Measurements from ENCODE around the gene TRAK2. TPM values are rescaled to one million over a fixed set of nuclear protein-coding genes. Genes with fewer than 3 reads are reported as not detected.

The TRAK2 gene
- total RNA-seq, 8 experiments from 2014 or later: 8.3 to 58.5 (median 17.8) TPM

GRCh38 chr2:201467666-201468065, 16.4 kb upstream of the TRAK2 start:
- no peak overlapping the region for H3K27ac ChIP-seq
- in situ Hi-C loops (cut with MboI; ENCODE audit: low pct_unique_long_range_greater_than_20kb in 2 of 9, low sequenced_read_pairs in 9 of 9, unreplicated experiment in 9 of 9): loop anchor here in 1 of 9 experiments (25.0 kb wide), 1 partner anchor 170 kb away; the partner anchor contains the start of gene TMEM237
- H3K4me1 ChIP-seq (replicated peaks in 1 of 2): peaks cover 0 to 5% of the 10 kb centered on the region in 2 donors
- H3K4me3 ChIP-seq: no peak overlapping the region
- ATAC-seq (replicated peaks in 6 of 8): no peak

- in situ Hi-C loops (cut with MboI; ENCODE audit: low pct_unique_long_range_greater_than_20kb in 2 of 9, low sequenced_read_pairs in 9 of 9, unreplicated experiment in 9 of 9): loop anchor here in 1 of 9 experiments (25.0 kb wide), 1 partner anchor 171 kb away; the partner anchor contains the start of gene TMEM237
- Histone ChIP-seq H3K27ac (no peak overlapping the region), H3K4me3 (no peak overlapping the region), H3K4me1 (replicated peaks in 1 of 2) (peaks cover 0 to 5% of the 10 kb centered on the region in 2 donors)
- 0 to 100% (median 74%) methylated on average over 1 to 3 of the region's 3 CpGs; no CpG with 5 or more reads in 1 of the 10 experiments for WGBS, 10 experiments
- peak in 3 of 8 experiments; percentile 80 to 89 (median 85) for ATAC-seq (replicated peaks in 6 of 8)
These were observed 14.9 kb upstream of the TRAK2 start for GRCh38 chr2:201466050-201466675.

GRCh38 chr2:201465524-201465971, 14.3 kb upstream of the TRAK2 start:
- ATAC-seq (replicated peaks in 6 of 8): peak in 4 of 8 experiments; percentile 52 to 65 (median 56)
- H3K4me1 ChIP-seq (replicated peaks in 1 of 2): peaks cover 0 to 5% of the 10 kb centered on the region in 2 donors
- no peak overlapping the region for H3K27ac ChIP-seq
- H3K4me3 ChIP-seq: no peak overlapping the region
- in situ Hi-C loops (cut with MboI; ENCODE audit: low pct_unique_long_range_greater_than_20kb in 2 of 9, low sequenced_read_pairs in 9 of 9, unreplicated experiment in 9 of 9): loop anchor here in 1 of 9 experiments (25.0 kb wide), 1 partner anchor 172 kb away; the partner anchor contains the start of gene TMEM237
- WGBS, 10 experiments: 33 to 100% (median 100%) methylated on average over 1 to 2 of the region's 2 CpGs; no CpG with 5 or more reads in 4 of the 10 experiments

- WGBS, 10 experiments: no CpG with 5 or more reads among the region's 1 CpG
- ATAC-seq (replicated peaks in 6 of 8): no peak
- Histone ChIP-seq H3K4me1 (replicated peaks in 1 of 2) (peaks cover 0 to 5% of the 10 kb centered on the region in 2 donors), H3K27ac (no peak overlapping the region), H3K4me3 (no peak overlapping the region)
- in situ Hi-C loops (cut with MboI; ENCODE audit: low pct_unique_long_range_greater_than_20kb in 2 of 9, low sequenced_read_pairs in 9 of 9, unreplicated experiment in 9 of 9): loop anchor here in 1 of 9 experiments (25.0 kb wide), 1 partner anchor 173 kb away; the partner anchor contains the start of gene TMEM237
These were observed 13.3 kb upstream of the TRAK2 start for GRCh38 chr2:201464547-201464946.

GRCh38 chr2:201460532-201460931, 9.3 kb upstream of the TRAK2 start:
- in situ Hi-C loops (cut with MboI; ENCODE audit: low pct_unique_long_range_greater_than_20kb in 2 of 9, low sequenced_read_pairs in 9 of 9, unreplicated experiment in 9 of 9): loop anchor here in 1 of 9 experiments (25.0 kb wide), 1 partner anchor 177 kb away; the partner anchor contains the start of gene TMEM237
- H3K4me1 ChIP-seq (replicated peaks in 1 of 2): no peaks in the 10 kb centered on the region
- ATAC-seq (replicated peaks in 6 of 8): no peak
- H3K4me3 ChIP-seq: no peak overlapping the region
- WGBS, 10 experiments: 83 to 100% (median 100%) methylated on average over 1 of the region's 1 CpG; no CpG with 5 or more reads in 2 of the 10 experiments
- H3K27ac ChIP-seq: no peak overlapping the region

- Histone ChIP-seq H3K4me1 (replicated peaks in 1 of 2) (no peaks in the 10 kb centered on the region), H3K4me3 (no peak overlapping the region), H3K27ac (no peak overlapping the region)
- ATAC-seq (replicated peaks in 6 of 8): no peak
- in situ Hi-C loops (cut with MboI; ENCODE audit: low pct_unique_long_range_greater_than_20kb in 2 of 9, low sequenced_read_pairs in 9 of 9, unreplicated experiment in 9 of 9): loop anchor here in 1 of 9 experiments (25.0 kb wide), 1 partner anchor 179 kb away; the partner anchor contains the start of gene TMEM237
These were observed 7.1 kb upstream of the TRAK2 start for GRCh38 chr2:201458381-201458780.

- ATAC-seq (replicated peaks in 6 of 8): no peak
- WGBS, 10 experiments: 9 to 91% (median 71%) methylated on average over 3 to 6 of the region's 6 CpGs
- in situ Hi-C loops (cut with MboI; ENCODE audit: low pct_unique_long_range_greater_than_20kb in 2 of 9, low sequenced_read_pairs in 9 of 9, unreplicated experiment in 9 of 9): loop anchor here in 1 of 9 experiments (25.0 kb wide), 1 partner anchor 184 kb away; the partner anchor contains the start of gene TMEM237
- Histone ChIP-seq H3K4me1 (replicated peaks in 1 of 2) (peaks cover 4 to 14% of the 10 kb centered on the region in 2 donors), H3K4me3 (peak overlapping the region in 4 of 5 donors; percentile 64 to 89 (median 82)), H3K27ac (no peak overlapping the region)
These were observed 1.8 kb upstream of the TRAK2 start for GRCh38 chr2:201452922-201453643.

- peak in 1 of 8 experiments; percentile 33 for ATAC-seq (replicated peaks in 6 of 8)
- H3K4me1 ChIP-seq (replicated peaks in 1 of 2): peaks cover 4 to 14% of the 10 kb centered on the region in 2 donors
- peak overlapping the region; percentile 84 to 88 for H3K27ac ChIP-seq
- WGBS, 10 experiments: 5 to 67% (median 15%) methylated on average over 4 to 27 of the region's 49 CpGs
- H3K4me3 ChIP-seq: peak overlapping the region; percentile 64 to 89 (median 78)
- in situ Hi-C loops (cut with MboI; ENCODE audit: low pct_unique_long_range_greater_than_20kb in 2 of 9, low sequenced_read_pairs in 9 of 9, unreplicated experiment in 9 of 9): loop anchor here in 1 of 9 experiments (25.0 kb wide), 1 partner anchor 185 kb away; the partner anchor contains the start of gene TMEM237
These were observed 1.0 kb upstream of the TRAK2 start for GRCh38 chr2:201452058-201452921.

GRCh38 chr2:201450954-201451291, 335 bp downstream of the TRAK2 start:
- Histone ChIP-seq H3K4me3 (peak overlapping the region; percentile 64 to 89 (median 78)), H3K4me1 (replicated peaks in 1 of 2) (peaks cover 4 to 14% of the 10 kb centered on the region in 2 donors), H3K27ac (peak overlapping the region; percentile 80 to 83)
- ATAC-seq (replicated peaks in 6 of 8): peak in 7 of 8 experiments; percentile 10 to 32 (median 27)
- 0 to 4% (median 0%) methylated on average over 1 to 17 of the region's 20 CpGs; no CpG with 5 or more reads in 4 of the 10 experiments for WGBS, 10 experiments
- in situ Hi-C loops (cut with MboI; ENCODE audit: low pct_unique_long_range_greater_than_20kb in 2 of 9, low sequenced_read_pairs in 9 of 9, unreplicated experiment in 9 of 9): loop anchor here in 1 of 9 experiments (25.0 kb wide), 1 partner anchor 186 kb away; the partner anchor contains the start of gene TMEM237

GRCh38 chr2:201448701-201449100, 2.6 kb downstream of the TRAK2 start:
- no peak overlapping the region for H3K4me3 ChIP-seq
- WGBS, 10 experiments: 91 to 100% (median 95%) methylated on average over 1 to 4 of the region's 4 CpGs; no CpG with 5 or more reads in 3 of the 10 experiments
- in situ Hi-C loops (cut with MboI; ENCODE audit: low pct_unique_long_range_greater_than_20kb in 2 of 9, low sequenced_read_pairs in 9 of 9, unreplicated experiment in 9 of 9): no loop called here
- peaks cover 4 to 14% of the 10 kb centered on the region in 2 donors for H3K4me1 ChIP-seq (replicated peaks in 1 of 2)
- no peak for ATAC-seq (replicated peaks in 6 of 8)
- no peak overlapping the region for H3K27ac ChIP-seq

GRCh38 chr2:201448061-201448460, 3.2 kb downstream of the TRAK2 start:
- Histone ChIP-seq H3K27ac (no peak overlapping the region), H3K4me3 (no peak overlapping the region), H3K4me1 (replicated peaks in 1 of 2) (peaks cover 4 to 12% of the 10 kb centered on the region in 2 donors)
- WGBS, 10 experiments: 75 to 100% (median 100%) methylated on average over 1 of the region's 1 CpG; no CpG with 5 or more reads in 6 of the 10 experiments
- no peak for ATAC-seq (replicated peaks in 6 of 8)
- in situ Hi-C loops (cut with MboI; ENCODE audit: low pct_unique_long_range_greater_than_20kb in 2 of 9, low sequenced_read_pairs in 9 of 9, unreplicated experiment in 9 of 9): no loop called here

- H3K4me3 ChIP-seq: no peak overlapping the region
- in situ Hi-C loops (cut with MboI; ENCODE audit: low pct_unique_long_range_greater_than_20kb in 2 of 9, low sequenced_read_pairs in 9 of 9, unreplicated experiment in 9 of 9): no loop called here
- H3K27ac ChIP-seq: no peak overlapping the region
- WGBS, 10 experiments: 75 to 100% (median 100%) methylated on average over 1 of the region's 1 CpG; no CpG with 5 or more reads in 1 of the 10 experiments
- no peak for ATAC-seq (replicated peaks in 6 of 8)
- peaks cover 4 to 6% of the 10 kb centered on the region in 2 donors for H3K4me1 ChIP-seq (replicated peaks in 1 of 2)
These were observed 4.2 kb downstream of the TRAK2 start for GRCh38 chr2:201447086-201447485.
